Raji (cell line): Measurements from ENCODE around the gene FCGBP.

Source experiments
- POLR2A ChIP-seq: IDR thresholded peaks from 2 replicates; pipeline ENCODE4 v1.6.1; 2011; ENCODE audit warnings: low read depth, low read length, control low read depth; ENCODE audit not compliant: insufficient read depth

FCGBP gene

DNA sequence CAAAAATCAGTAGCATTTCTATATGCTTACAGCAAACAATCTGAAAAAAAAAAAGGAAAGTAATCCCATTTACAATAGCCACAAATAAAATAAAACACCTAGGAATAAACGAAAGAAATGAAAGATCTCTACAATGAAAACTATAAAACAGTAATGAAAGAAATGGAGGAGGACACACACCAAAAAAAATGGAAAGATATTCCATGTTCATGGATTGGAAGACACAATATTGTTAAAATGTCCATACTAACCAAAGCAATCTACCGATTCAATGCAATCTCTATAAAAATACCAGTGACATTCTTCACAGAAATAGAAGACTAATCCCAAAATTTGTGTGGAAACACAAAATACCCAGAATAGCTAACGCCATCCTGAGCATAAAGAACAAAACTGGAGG lies 4.7 kb downstream of the FCGBP start:
- TF ChIP-seq POLR2A: no peak

DNA sequence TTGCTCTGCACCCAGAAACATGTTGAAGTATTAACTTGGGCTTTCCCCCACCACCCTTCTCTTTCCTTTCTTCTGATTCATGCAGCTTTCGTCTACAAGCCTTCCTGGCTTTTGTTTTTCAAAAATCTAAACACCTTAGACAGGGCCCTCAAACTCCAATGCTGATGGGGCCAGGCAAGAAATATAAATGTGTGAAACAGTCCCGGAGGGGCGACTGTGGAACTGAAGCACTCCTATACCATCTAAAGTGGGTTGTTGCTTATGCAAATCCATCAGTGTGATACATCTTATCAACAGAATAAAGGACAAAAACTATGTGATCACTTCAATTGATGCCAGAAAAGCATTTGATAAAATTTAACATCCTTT lies 6.1 kb downstream of the FCGBP start:
- TF ChIP-seq POLR2A: no peak

DNA sequence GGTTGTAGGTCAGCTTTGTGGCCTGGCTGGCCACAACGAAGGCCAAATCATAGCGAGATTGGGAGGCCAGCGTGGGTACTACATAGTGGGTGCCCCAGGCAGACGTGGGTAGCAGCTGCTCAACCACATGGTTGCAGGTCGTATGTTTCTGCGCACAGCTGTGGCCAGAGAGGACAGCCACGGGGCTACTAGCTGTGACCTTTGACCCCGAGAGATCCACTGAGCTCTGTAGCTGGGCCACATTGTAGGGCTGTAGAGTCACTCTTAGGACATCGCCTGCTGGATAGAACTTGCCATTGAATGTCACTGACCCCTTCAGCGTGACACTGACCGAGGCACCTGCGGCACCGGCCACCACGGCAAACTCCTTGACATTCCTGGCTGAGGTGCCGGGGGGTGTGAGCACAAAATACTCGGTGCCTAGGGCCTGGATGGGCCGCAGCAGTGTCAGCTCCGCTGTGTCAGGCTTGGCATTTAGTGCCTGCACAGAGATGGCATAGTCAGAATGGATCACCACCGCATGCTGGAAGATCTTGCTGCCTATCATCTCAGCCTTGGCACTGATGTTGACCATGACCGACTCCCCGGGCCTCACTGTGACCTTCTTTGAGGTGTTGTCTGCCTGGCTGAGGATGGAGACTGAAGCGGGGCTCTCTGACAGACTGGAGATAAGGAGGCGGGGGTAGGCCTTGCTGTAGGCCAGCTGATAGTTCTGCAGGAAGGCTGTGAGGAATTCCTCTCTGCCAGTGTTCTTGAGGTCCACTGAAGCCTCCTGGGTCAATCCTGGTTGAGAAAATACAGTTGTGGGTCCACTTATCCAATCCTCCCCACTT lies 6.7 kb downstream of the FCGBP start:
- no peak for TF ChIP-seq POLR2A

DNA sequence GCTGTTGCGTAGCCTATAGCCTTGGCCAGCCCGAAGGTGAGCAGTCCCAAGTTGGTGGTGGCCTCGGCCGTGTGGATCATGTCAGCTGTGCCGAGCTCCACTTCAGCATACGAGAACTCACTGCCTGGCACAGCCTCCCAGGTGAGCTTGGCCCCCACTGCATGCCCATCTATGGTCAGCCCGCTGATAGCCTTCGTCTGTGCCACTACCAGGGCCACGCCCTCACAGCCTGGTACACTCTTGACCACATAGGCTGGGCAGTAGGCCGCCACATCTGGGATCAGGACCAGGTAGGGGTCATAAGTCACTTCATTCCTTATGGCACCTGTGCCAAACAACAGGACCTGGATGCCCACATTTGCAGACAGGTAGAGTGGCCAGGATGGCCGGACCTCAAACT lies 7.4 kb downstream of the FCGBP start:
- TF ChIP-seq POLR2A: no peak

DNA sequence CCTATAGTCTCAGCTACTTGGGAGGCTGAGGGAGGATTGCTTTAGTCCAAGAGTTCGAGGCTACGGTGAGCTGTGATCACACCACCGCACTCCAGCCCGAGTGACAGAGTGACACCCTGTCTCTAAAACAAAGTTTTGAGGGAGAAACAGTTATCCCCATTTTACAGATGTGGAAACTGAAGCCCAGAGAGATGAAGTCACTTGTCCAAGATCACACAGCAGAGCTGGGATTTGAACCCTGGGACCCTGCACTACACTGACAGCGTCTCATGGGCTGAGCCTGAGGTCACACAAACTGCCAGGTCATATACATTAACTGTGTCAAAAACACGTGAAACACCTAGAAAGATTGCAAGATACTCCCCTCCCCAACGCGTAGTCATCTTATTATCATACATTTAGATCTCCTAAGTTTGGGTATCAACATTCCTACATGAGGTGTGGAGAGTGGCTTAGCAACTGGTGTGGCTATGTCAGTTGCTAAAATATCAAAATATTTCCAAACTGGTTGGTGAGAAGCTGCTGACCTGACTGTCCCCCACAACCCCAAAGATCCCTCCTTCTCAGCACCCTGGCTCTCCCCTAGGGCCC lies 8.2 kb downstream of the FCGBP start:
- TF ChIP-seq POLR2A: no peak

DNA sequence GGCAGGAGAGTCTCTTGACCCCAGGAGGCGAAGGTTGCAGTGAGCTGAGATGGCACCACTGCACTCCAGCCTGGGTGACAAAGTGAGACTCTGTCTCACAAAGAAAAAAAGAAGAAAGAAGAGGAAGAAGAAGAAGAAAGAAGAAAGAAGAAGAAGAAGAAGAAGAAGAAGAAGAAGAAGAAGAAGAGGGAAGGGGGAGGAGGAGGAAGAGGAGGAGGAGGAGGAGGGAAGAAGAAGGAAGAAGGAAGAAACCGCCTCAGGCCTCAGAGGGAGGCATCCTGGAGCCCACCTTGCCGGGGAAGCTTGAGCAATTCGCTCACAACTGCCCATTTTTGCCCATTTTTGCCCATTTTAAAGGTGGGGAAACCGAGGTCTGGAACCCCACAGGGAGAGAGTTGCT lies 9.5 kb downstream of the FCGBP start:
- no peak for TF ChIP-seq POLR2A

DNA sequence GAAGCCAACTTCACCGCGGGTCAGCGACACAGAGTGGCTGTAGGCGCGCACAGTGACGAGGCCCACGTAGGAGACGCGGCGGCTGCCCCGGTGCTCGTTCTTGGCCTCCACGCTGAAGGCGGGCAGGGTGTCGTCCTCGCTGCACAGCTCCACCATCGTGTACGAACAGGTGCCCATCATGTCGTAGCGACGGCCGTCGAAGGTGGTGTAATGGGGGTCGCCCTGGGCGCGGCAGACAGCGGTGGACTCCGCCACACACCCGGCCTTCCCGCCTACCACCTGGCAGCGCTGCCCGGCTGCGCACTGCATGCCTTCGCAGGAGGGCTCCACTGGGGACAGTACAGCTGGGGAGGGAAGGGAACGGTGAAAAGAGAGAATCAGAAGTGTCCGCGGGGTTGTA lies 10.0 kb downstream of the FCGBP start:
- no peak for TF ChIP-seq POLR2A

DNA sequence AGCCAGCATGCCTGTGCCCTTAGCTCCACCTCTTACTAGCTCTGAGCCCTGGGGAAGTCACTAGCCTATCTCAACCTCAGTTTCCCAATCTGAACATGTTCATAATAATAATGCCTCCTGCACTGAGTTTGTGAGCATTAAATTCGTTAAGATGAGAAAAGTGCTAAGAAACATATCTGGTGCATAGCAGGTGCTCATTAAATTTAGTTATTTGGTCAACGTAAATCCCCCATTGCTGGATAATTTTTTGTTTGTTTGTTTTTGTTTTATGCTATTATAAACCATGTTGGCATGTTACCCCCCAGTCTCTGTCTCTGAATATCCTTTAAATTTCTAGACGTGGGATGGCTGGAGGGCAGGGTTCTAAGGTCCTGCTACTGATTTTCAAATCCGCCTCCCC lies 10.6 kb downstream of the FCGBP start:
- no peak for TF ChIP-seq POLR2A

DNA sequence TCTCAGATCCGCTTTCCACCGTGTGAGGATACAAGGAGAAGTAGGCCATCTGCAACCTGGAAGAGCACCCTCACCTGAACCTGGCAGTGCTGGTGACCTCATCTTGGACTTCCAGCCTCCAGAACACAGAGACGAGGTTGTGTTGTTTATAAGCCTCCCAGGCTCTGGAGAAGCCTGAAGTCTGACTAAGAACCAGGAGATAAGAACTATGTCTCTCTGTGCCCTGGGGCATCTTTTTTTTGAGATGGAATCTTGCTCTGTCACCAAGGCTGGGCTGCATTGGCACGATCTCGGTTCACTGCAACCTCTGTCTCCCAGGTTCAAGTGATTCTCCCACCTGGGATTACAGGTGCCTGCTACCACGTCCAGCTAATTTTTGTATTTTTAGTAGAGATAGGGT lies 14.5 kb downstream of the FCGBP start:
- TF ChIP-seq POLR2A: no peak

DNA sequence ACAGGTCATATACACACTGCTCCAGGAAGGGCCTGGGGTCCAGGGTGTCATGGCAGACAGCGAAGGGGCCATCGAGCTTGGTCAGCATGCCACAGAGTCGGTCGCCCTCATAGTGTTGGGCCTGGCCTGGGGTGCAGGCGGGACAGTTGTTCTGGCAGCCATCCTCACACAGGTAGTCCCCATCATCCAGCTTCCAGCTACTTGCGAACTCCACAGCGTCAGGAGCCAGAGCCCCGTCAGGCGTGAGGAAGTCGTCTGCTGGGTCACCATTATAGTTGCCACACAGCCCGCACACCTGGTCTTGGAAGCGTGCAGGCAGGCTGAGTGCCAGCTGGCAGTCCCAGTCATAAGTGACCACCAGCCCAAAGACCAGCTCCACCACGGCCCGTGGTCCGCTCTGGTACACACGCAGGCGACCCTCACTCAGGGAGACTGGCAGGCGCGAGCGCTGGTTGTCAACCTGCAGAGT lies 16.2 kb downstream of the FCGBP start:
- no peak for TF ChIP-seq POLR2A

DNA sequence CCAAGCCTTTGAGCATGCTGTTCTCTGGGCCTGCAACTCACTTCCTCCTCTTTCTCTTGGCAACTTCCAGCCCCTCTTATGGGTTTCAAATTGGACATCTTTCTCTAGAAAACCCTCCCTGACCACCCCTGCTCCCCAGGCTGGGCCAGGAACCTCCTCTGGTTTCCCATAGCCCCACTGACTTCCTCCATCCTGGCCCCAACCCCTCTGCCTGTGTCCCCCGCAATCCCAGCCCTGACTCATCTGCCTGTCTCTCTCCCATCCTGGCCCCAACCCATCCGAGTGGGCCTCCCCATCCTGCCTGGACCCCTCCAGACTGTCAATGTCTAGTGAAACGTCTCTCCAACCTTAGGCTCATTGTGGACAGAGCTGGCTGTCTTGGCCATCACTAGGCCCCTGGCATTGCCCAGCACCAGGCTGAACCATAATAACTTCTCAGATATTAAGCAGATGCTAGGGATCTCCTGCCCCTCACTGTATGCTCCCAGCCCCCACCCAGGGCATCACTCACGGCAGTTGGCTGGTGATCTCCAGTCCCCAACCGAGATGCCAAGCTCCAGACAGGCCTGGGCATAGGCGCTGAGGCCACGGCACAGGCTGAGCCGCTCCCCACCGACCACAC lies 16.8 kb downstream of the FCGBP start:
- TF ChIP-seq POLR2A: no peak

DNA sequence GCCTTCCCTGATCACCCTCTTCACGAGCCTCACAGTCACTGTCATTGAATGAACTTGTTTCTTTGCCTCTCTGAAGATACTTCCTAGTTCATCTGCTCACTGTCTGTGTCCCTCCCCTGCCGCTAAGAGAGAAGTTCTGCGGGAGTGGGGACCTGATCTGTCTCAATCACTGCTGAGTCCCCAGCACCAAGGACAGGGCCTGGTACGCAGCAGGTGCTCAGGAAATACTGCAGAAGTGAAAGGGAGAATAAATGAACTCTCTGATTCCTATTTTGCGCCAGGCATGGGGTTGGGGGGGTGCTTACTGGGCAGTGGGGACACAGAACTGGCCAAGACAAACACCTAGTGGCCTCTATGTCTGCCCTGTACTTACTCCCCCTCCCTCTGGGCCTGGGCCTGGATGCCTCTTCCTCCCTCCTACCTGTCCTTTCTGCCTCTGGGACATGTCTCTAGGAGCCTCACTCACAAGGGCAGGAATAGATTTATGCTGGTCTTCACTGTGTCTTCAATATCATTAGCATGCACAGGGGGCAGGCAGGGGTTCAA lies 17.5 kb downstream of the FCGBP start:
- TF ChIP-seq POLR2A: no peak

DNA sequence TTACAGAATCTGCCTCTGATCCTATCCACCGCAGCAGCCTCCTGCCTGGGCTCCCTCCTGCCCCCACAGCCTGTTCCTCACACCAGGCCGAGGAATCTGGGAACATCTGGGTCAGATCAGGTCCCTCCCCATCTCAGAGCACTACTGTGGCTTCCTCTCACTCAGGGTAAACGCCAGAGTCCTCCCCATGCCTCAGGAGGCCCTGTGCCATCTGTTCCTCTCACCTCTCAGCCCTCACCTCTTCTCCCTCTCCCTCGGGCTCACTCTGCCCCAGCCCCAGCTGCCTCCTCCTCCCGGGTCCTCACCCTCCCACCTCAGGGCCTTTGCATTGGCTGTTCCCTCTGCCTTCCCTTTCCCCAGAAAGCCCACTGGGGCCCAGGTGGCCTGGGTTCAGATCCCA lies 18.2 kb downstream of the FCGBP start:
- no peak for TF ChIP-seq POLR2A

DNA sequence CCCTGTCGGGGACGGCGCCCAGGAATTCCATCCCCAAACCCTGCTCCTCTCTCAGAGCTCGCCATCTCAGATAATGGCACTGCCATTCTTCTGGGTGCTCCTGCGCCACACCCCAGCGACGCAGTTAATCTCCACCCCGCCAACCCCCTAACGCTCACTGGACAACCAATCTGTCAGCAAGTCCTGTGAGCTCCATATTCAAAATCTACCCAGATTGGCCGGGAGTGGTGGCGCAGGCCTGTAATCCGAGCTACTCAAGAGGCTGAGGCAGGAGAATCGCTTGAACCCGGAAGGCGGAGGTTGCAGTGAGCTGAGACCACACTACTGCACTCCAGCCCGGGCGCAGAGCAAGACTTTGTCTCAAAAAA lies 18.6 kb downstream of the FCGBP start:
- TF ChIP-seq POLR2A: no peak

DNA sequence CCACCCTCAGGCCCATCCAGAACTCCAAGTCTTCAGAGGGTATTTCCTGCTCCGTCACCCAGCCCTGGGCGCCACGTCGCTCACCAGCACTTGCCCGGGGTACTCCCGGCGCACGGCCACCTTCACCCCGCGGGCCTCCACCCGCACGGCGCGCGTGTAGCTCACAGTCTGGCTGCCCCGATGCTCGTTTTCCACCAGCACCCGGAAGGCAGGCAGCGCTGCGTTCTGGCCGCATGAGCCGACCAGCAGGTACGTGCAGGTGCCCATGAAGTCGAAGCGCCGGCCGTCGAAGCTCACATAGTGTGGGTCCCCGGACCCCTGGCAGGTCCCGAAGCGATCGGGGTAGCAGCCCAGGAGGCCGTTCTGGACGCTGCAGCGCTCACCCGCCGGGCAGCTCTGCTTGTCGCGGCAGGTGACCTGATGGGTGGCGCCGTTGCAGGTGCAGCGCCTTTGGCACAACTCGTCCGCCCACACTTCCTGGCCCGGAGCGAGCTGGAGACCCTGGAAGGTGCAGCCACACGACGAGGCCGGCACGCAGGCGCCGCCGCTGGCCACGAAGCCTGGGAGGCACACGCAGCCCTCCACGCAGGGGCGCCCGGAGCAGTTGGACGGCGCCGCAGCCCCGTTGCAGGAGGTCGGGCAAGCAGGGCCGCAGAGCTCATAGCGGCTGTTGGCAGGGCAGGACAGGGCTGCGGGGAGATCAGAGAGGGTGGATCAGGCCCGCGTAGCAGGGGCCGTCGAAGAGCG lies 19.2 kb downstream of the FCGBP start:
- TF ChIP-seq POLR2A: no peak
